Measurements from ENCODE around the gene DPH2. TPM values are rescaled to one million over a fixed set of nuclear protein-coding genes. Genes with fewer than 3 reads are reported as not detected.

The DPH2 gene
- total and polyA plus RNA-seq, 10 of the 15 experiments (the other 5 are each of a cell fraction or from before 2014, with no cell fraction given) = 13.1 to 82.9 (median 52.0) TPM

DNA sequence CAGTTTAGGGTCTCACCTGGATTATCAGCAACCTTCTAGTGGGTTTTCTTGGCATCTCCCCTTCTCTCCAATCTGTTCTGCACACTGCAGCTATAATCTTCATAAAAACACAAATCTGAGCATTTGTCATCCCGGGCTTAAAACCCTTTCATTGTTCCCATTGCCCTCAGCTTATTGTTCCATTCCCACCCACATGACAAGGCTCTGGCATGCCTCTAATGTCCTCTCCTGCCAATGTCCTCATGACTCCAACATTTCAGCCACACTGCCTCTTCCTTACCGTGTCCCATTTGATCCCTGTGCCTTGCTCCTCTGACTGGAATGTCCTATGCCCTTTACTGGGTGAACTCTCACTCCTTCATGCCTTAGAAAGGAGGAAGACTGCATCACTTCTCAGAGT lies 7.5 kb upstream of the DPH2 start:
- in situ Hi-C loops (cut with MboI) = no loop called here
- no peaks in the 10 kb centered on the region for H3K27me3 ChIP-seq (replicated peaks in 1 of 2; ENCODE audit: control insufficient read depth in 2 of 2, insufficient read depth in 2 of 2, low read length in 1 of 2)
- H3K27ac ChIP-seq (ENCODE audit: control insufficient read depth, insufficient read depth) = no peak overlapping the region
- ATAC-seq (no peak), FAIRE-seq (no peak), DNase-seq (ENCODE audit: low read depth, low spot score) (no peak)
- ChIA-PET RAD21 (ENCODE audit: unreplicated experiment) (no interaction called here), POLR2A (no interaction called here), CTCF (no interaction called here), SMC1A (ENCODE audit: uncharacterized antibody, unreplicated experiment) (no interaction called here)
- H3K4me3 ChIP-seq = no peak overlapping the region
- no peaks in the 10 kb centered on the region for H3K9me3 ChIP-seq (replicated peaks; ENCODE audit: control insufficient read depth, insufficient read depth, low read length)
- no peak for TF ChIP-seq SIX5 (IDR thresholded peaks at IDR 0.05; ENCODE audit: low read depth, low read length, severe bottlenecking)
- no peak for TF ChIP-seq LARP7 (IDR thresholded peaks at IDR 0.05)
- TF ChIP-seq, protein P1, sequence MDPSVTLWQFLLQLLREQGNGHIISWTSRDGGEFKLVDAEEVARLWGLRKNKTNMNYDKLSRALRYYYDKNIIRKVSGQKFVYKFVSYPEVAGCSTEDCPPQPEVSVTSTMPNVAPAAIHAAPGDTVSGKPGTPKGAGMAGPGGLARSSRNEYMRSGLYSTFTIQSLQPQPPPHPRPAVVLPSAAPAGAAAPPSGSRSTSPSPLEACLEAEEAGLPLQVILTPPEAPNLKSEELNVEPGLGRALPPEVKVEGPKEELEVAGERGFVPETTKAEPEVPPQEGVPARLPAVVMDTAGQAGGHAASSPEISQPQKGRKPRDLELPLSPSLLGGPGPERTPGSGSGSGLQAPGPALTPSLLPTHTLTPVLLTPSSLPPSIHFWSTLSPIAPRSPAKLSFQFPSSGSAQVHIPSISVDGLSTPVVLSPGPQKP (IDR thresholded peaks at IDR 0.05; ENCODE audit: low read depth, low read length) = no peak
- TF ChIP-seq, protein P2, sequence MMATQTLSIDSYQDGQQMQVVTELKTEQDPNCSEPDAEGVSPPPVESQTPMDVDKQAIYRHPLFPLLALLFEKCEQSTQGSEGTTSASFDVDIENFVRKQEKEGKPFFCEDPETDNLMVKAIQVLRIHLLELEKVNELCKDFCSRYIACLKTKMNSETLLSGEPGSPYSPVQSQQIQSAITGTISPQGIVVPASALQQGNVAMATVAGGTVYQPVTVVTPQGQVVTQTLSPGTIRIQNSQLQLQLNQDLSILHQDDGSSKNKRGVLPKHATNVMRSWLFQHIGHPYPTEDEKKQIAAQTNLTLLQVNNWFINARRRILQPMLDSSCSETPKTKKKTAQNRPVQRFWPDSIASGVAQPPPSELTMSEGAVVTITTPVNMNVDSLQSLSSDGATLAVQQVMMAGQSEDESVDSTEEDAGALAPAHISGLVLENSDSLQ (IDR thresholded peaks at IDR 0.05) = no peak
- TF ChIP-seq RFX5 (IDR thresholded peaks at IDR 0.05; ENCODE audit: low read depth, low read length) = no peak
- no peak for TF ChIP-seq SMC3 (IDR thresholded peaks at IDR 0.05; ENCODE audit: borderline replicate concordance, low read length)
- H2AFZ ChIP-seq (ENCODE audit: control insufficient read depth, low read depth, low read length) = no peak overlapping the region
- BruUV-seq (replicated peaks) = no TSS peak
- 98% methylated on average over 2 of the region's 2 CpGs for WGBS (ENCODE audit: insufficient coverage, insufficient replicate concordance, low lambda C conversion rate, missing lambda C conversion rate)
- intact Hi-C loops (cut with micrococcal nuclease; ENCODE audit: unreplicated experiment) = no loop called here
- no peaks in the 10 kb centered on the region for H4K20me1 ChIP-seq (ENCODE audit: control insufficient read depth, insufficient read depth)
- no peak overlapping the region for H3K9ac ChIP-seq (ENCODE audit: control insufficient read depth, insufficient read depth, low read length)
- no peaks in the 10 kb centered on the region for H3K79me2 ChIP-seq (ENCODE audit: control insufficient read depth, insufficient read depth, low read length)
- H3K4me1 ChIP-seq (ENCODE audit: control insufficient read depth, insufficient read depth, low read length) = no peaks in the 10 kb centered on the region
- no peak overlapping the region for H3K4me2 ChIP-seq (ENCODE audit: control insufficient read depth, insufficient read depth)
- H3K36me3 ChIP-seq (ENCODE audit: control insufficient read depth in 2 of 2, insufficient read depth in 2 of 2, low read length in 1 of 2) = peaks cover 0 to 8% of the 10 kb centered on the region in 2 experiments; a peak in 1 of 4 replicates

DNA sequence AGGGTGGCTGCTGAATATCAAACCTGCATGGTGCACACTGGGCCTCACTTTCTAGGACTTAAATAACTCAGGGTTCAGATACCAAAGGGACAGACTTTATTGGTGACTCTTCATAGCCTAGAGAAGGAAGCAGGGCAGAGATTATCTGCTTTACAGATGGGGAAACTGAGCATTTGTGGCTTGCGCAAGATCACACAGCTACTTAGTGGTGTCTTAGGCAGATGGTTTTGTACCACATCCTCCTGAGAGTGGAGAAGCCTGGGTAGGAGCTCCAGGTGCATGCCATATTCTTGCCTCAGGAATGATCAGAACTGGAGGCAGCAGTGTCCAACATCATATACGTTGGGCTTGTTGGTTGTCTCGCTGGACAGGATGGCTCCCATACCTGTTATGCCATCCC lies 6.8 kb upstream of the DPH2 start:
- DNase-seq (ENCODE audit: low read depth, low spot score) (no peak), FAIRE-seq (no peak), ATAC-seq (no peak)
- Histone ChIP-seq H3K9ac (ENCODE audit: control insufficient read depth, insufficient read depth, low read length) (no peak overlapping the region), H3K4me1 (ENCODE audit: control insufficient read depth, insufficient read depth, low read length) (no peaks in the 10 kb centered on the region), H3K36me3 (ENCODE audit: control insufficient read depth in 2 of 2, insufficient read depth in 2 of 2, low read length in 1 of 2) (peaks cover 0 to 6% of the 10 kb centered on the region in 2 experiments; a peak in 1 of 4 replicates), H3K27ac (ENCODE audit: control insufficient read depth, insufficient read depth) (no peak overlapping the region), H4K20me1 (ENCODE audit: control insufficient read depth, insufficient read depth) (no peaks in the 10 kb centered on the region), H2AFZ (ENCODE audit: control insufficient read depth, low read depth, low read length) (no peak overlapping the region), H3K79me2 (ENCODE audit: control insufficient read depth, insufficient read depth, low read length) (no peaks in the 10 kb centered on the region), H3K4me2 (ENCODE audit: control insufficient read depth, insufficient read depth) (no peak overlapping the region), H3K9me3 (replicated peaks; ENCODE audit: control insufficient read depth, insufficient read depth, low read length) (no peaks in the 10 kb centered on the region), H3K27me3 (replicated peaks in 1 of 2; ENCODE audit: control insufficient read depth in 2 of 2, insufficient read depth in 2 of 2, low read length in 1 of 2) (no peaks in the 10 kb centered on the region), H3K4me3 (no peak overlapping the region)
- intact Hi-C loops (cut with micrococcal nuclease; ENCODE audit: unreplicated experiment) = no loop called here
- ChIA-PET CTCF (no interaction called here), SMC1A (ENCODE audit: uncharacterized antibody, unreplicated experiment) (no interaction called here), RAD21 (ENCODE audit: unreplicated experiment) (no interaction called here), POLR2A (no interaction called here)
- BruUV-seq (replicated peaks) = no TSS peak
- TF ChIP-seq NR2C2 (IDR thresholded peaks at IDR 0.05; ENCODE audit: borderline replicate concordance, control insufficient read depth, insufficient read length, low read depth) = no peak
- TF ChIP-seq, protein P1 (IDR thresholded peaks at IDR 0.05; ENCODE audit: low read depth, low read length) = no peak
- TF ChIP-seq IKZF1 (conservative IDR thresholded peaks at IDR 0.05) = no peak
- no peak for TF ChIP-seq SUPT20H (IDR thresholded peaks at IDR 0.05; ENCODE audit: borderline replicate concordance, control insufficient read depth, low read depth, low read length)
- TF ChIP-seq, protein P3, sequence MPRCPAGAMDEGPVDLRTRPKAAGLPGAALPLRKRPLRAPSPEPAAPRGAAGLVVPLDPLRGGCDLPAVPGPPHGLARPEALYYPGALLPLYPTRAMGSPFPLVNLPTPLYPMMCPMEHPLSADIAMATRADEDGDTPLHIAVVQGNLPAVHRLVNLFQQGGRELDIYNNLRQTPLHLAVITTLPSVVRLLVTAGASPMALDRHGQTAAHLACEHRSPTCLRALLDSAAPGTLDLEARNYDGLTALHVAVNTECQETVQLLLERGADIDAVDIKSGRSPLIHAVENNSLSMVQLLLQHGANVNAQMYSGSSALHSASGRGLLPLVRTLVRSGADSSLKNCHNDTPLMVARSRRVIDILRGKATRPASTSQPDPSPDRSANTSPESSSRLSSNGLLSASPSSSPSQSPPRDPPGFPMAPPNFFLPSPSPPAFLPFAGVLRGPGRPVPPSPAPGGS (IDR thresholded peaks at IDR 0.05; ENCODE audit: borderline replicate concordance, insufficient read depth, low read depth, low read length, poor library complexity, severe bottlenecking) = no peak
- no peak for TF ChIP-seq HDGF (IDR thresholded peaks at IDR 0.05)
- no peak for TF ChIP-seq DPF2 (IDR thresholded peaks at IDR 0.05)
- no peak for TF ChIP-seq CHD1 (IDR thresholded peaks at IDR 0.05; ENCODE audit: low read depth, low read length)
- in situ Hi-C loops (cut with MboI) = no loop called here
- WGBS (ENCODE audit: insufficient coverage, insufficient replicate concordance, low lambda C conversion rate, missing lambda C conversion rate) = 96% methylated on average over 3 of the region's 3 CpGs

Data from GM12878 (cell line).